ENCODE results near the gene HOXB7. TPM values are rescaled to one million over a fixed set of nuclear protein-coding genes. Genes with fewer than 3 reads are reported as not detected.

The HOXB7 gene
- total RNA-seq, 1 donor from 2014 or later, result 8.1 TPM

GRCh38 chr17:48600244-48601098 is 10.3 kb downstream of the HOXB7 start:
- ATAC-seq (no peak), DNase-seq (ENCODE audit: low spot score) (no peak)
- intact Hi-C loops (cut with DNase I), result no loop called here

DNA sequence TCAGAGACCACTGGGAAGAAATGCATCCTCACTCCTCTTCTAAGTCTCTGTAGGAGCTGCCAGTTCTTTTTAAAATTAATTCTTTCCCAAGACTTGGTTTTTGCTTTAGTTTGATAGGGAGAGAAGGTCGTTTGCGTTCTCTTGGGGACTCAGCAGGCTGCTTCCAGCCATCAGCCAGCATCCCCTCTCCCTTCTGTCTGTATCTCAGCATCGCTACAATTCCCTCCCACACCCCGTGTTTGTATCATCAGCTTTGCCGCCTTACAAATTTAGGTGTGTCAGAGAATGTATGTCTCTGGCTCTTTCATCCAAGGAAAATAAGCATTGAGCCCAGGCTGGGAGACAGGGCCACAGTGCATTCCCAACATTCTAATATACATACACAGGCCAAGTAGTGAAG is 11.5 kb downstream of the HOXB7 start:
- no peak for DNase-seq (ENCODE audit: low spot score)
- intact Hi-C loops (cut with DNase I), result loop anchor here (5.0 kb wide), 1 partner anchor 252 kb away; no protein-coding TSS in a partner anchor
- ATAC-seq, result no peak

DNA sequence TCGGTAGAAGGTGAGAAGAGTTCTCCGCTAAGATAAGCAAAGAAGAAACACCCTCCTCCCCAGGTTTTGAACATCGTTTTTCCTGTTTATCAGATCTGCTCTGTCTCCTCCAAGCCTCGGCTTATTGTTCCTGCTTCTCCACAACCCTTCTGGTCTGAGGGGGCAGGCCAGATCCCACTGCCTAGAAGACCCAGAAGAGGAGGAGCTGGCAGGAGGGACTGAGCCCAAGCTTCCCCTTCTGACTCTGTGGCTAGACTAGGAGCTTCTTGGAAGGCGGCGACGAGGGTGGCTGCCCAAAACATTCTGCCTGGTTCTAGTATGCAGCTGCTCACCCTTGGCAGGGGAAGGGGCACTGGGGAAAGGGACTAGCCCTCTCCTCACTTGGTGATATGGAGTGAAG is 12.1 kb downstream of the HOXB7 start:
- DNase-seq (ENCODE audit: low spot score) (no peak), ATAC-seq (no peak)
- intact Hi-C loops (cut with DNase I), result loop anchor here (5.0 kb wide), 1 partner anchor 251 kb away; no protein-coding TSS in a partner anchor

- ATAC-seq (peak; percentile 46), DNase-seq (ENCODE audit: low spot score) (no peak)
- intact Hi-C loops (cut with DNase I), result loop anchor here (5.0 kb wide), 1 partner anchor 251 kb away; no protein-coding TSS in a partner anchor
Observed at GRCh38 chr17:48597778-48598631, 12.8 kb downstream of the HOXB7 start.

DNA sequence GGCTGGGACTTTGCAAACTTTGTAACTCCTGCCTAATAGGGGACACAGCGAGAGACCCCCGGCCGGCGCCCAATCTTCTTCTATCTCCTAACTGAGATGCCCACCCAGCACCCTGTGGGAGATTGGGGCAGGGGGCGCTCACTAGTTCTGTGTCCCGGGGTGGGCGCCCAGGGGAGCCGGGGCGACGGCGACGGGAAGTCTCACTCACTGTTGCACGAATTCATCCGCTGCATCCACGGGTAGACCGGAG is 13.4 kb downstream of the HOXB7 start:
- no peak for ATAC-seq
- intact Hi-C loops (cut with DNase I), result loop anchor here (5.0 kb wide), 1 partner anchor 250 kb away; no protein-coding TSS in a partner anchor
- DNase-seq (ENCODE audit: low spot score), result no peak

DNA sequence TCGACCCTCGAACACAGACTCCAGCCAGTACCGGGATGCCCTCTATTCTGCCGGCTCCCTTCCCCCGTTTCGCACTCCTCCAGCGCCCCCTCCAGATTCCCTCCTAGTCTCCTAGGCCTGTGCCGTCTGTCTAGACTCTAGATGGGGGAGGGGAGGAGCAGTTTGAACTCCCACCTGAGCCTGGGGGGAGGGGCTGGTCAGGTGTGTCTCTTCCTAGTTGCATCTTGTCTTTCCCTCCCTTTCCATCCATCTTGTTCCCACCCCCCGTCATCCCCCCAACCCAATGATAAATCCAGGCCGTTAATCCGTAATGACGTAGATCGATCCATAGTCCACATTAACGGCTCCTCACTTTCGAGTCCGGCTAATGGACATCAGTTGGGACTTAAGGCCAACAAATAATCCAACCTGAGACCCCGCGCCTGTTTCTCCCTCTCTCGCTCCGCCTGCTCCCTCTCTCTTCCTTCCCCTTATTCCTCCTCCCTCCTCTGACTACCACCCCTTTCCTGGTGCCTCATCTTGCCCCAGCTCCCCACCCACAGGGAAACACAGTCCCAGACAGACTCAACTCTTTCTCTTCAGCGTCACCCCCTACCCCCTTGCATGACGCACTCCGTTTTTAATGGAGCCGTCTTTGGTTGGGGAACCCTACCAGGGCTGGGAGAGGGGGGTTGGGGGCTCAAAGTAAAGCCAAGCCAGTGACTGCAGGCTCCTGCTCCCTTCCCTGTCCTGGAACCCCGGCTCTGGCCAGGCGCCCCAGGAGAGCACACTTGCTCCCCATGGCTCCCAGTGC is 13.9 kb downstream of the HOXB7 start:
- intact Hi-C loops (cut with DNase I), result loop anchor here (5.0 kb wide), 1 partner anchor 250 kb away; no protein-coding TSS in a partner anchor
- DNase-seq (ENCODE audit: low spot score) (no peak), ATAC-seq (no peak)

- ATAC-seq (no peak), DNase-seq (ENCODE audit: low spot score) (no peak)
- intact Hi-C loops (cut with DNase I), result loop anchor here (5.0 kb wide), 1 partner anchor 249 kb away; no protein-coding TSS in a partner anchor
Observed at GRCh38 chr17:48596000-48596734, 14.7 kb downstream of the HOXB7 start.

GRCh38 chr17:48595278-48595999 is 15.4 kb downstream of the HOXB7 start:
- intact Hi-C loops (cut with DNase I), result loop anchor here (5.0 kb wide), 1 partner anchor 248 kb away; no protein-coding TSS in a partner anchor
- ATAC-seq (no peak), DNase-seq (ENCODE audit: low spot score) (no peak)

DNA sequence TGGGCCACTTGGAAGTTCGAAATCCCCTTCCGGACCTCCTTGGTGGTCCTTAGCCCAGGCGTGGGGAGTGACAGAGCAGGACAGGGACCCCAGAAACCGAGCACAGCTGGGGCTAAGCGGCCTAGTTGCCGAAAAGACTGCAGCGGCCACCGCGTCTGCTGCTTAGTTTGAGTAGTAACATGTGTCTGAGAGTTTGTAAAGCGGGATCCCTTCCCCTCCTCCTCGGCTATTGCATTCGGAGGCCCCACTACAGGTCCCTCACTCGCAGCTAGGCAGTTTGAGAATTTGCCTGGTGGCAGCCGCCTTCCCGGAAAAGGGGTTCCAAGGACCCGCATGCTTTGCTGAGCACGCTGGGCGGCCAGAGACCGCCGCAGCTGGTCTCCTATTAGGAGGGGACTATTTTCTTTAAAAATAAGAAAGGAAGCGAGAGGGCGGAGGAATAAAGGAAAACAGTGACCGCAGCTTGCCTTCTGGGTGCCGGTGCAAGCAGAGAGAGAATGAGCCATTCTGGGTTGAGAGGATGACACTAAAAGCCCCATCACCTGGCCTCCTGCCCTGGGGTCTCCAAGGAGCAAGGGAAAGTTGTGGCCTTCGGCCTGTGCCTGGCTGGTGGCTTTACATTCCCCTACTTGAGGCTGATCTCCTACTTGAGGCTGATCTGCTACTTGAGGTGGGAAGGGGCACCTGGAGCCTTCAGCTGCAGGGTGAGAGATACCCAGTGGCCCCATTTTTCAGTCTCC is 16.1 kb downstream of the HOXB7 start:
- intact Hi-C loops (cut with DNase I), result loop anchor here (5.0 kb wide), 2 partner anchors 102 to 247 kb away; no protein-coding TSS in a partner anchor
- ATAC-seq (no peak), DNase-seq (ENCODE audit: low spot score) (no peak)

DNA sequence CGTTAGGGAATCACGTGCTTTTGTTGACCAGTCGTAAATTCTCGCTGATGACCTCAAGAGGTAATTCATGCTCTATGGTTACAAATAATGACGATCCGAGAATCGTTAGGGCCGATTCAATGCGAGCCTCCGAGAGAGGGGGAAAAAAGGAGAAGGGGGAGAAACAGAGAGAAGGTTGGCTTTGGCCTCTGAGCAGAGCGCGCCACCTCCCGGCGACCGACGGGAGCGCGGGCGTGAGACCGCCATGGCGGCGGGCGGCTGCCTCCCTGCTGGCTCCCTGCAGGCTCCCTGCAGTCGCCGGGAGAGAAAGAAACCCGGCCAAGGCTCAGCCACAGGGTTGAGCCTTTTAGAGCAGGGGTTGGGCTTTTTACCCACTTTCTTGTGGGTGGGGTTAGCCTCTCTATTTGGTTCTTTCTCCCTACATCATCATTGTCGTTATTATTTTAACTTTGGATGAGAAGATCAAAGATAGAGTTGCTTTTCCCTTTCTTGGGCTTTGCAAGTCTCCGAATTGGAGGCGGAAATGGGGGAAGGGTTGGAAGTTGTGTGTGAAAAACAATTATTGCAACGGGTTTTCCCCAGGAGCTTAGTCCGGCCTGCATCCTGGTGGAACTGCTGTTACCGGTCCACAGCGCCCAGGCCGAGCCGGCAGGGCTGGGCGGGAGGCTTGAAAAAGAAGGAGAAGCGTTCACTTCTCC is 16.8 kb downstream of the HOXB7 start:
- ATAC-seq, result peak; percentile 76
- DNase-seq (ENCODE audit: low spot score), result peak; percentile 89
- intact Hi-C loops (cut with DNase I), result loop anchor here (5.0 kb wide), 1 partner anchor 102 kb away; no protein-coding TSS in a partner anchor

GRCh38 chr17:48593126-48593829 is 17.5 kb downstream of the HOXB7 start, which contains the start of gene HOXB5:
Gene HOXB5 (minus strand): TSS chr17:48593779. CDS start chr17:48593682, 97 bp downstream.
- DNase-seq (ENCODE audit: low spot score), result no peak
- intact Hi-C loops (cut with DNase I), result loop anchor here (5.0 kb wide), 1 partner anchor 101 kb away; no protein-coding TSS in a partner anchor
- no peak for ATAC-seq

DNA sequence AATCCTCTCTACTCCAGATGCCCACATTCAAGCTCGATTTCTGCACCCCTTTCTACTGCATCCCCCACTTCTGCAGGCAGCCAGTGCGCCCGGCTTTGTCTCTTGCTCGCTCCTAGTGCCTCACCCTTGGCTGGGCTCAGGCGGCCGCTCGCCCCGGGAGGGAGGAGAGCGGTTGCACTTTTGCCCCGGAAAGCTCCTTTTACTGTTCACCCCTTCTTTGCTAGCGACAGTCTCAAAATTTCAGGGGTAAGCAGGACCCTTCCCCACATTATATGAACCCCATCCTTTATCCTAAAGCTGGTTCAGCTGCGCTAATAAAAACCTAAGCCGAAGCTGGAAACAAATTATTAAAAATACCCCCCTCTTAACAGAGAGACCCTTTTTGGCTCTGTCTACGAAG is 18.2 kb downstream of the HOXB7 start:
- DNase-seq (ENCODE audit: low spot score), result no peak
- intact Hi-C loops (cut with DNase I), result loop anchor here (5.0 kb wide), 1 partner anchor 100 kb away; no protein-coding TSS in a partner anchor
- ATAC-seq, result peak; percentile 39

GRCh38 chr17:48592057-48592514 is 18.7 kb downstream of the HOXB7 start:
- intact Hi-C loops (cut with DNase I), result loop anchor here (5.0 kb wide), 1 partner anchor 100 kb away; no protein-coding TSS in a partner anchor
- ATAC-seq (no peak), DNase-seq (ENCODE audit: low spot score) (no peak)

DNA sequence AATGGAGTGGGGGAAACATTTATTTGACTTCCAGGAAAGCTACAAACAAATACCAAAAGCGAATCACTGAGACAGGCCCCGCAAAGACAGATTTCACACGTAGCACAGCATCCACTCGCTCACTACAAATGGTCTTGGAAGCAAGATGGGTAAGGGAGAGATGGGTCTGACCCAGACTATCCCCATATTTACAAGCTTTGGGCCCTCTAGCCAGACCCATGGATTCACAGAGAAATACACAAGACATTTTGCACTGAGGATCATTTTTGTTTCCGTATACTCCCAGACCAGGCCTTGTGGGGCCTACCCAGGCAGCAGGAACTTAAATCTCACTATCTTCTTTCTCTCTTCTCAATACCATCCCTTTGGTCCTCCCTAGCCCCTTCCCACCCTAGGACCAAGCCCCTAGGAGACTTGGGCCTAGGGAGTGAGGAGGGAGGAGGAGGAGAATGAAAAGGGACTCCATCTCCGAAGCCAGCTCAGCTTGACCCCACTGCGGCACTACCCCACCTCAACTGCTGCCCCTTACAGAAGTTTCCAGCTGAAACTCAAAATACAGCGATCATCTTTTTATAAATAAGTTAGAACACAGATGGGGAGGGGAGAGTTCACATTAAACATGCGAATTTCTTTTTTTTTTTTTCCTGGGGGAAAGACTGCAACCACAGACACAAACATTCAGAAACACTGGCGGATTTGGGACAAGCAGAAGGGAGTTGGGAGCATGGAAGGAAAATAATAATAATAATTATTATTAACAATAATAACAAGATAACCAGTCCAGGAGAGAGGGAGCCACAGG is 19.4 kb downstream of the HOXB7 start:
- intact Hi-C loops (cut with DNase I), result loop anchor here (5.0 kb wide), 1 partner anchor 99 kb away; no protein-coding TSS in a partner anchor
- no peak for DNase-seq (ENCODE audit: low spot score)
- no peak for ATAC-seq
